Upper lobe of left lung (tissue), 4 donors: Measurements from ENCODE around the gene TIGD1.

Experiments used
- CTCF ChIP-seq, 6 experiments: fragments of 450-650 bp in 4 of 6; fragments of 200-600 bp in 2 of 6; sonication (generic) in 2 of 6; IDR thresholded peaks; one replicate each; pipeline ENCODE4 v1.5.1; 2016 to 2019; ENCODE audit warnings: antibody characterized with exemption in 6 of 6
- POLR2AphosphoS5 ChIP-seq, 2 donors: sonication (generic); formaldehyde crosslinking; IDR thresholded peaks; one replicate each; pipeline ENCODE4 v1.5.1; 2017; ENCODE audit warnings: antibody characterized with exemption in 2 of 2

- TF ChIP-seq CTCF (IDR thresholded peaks at IDR 0.05) (no peak), POLR2AphosphoS5 (IDR thresholded peaks at IDR 0.05) (no peak)
Measured at GRCh38 chr2:232534940-232535651, 15.3 kb downstream of the TIGD1 start.
